MG63 (cell line): ENCODE data around the gene GEMIN4. TPM values are rescaled to one million over a fixed set of nuclear protein-coding genes. Genes with fewer than 3 reads are reported as not detected.
"Not testable (repeated sequence)": the region's sequence is repeated elsewhere in the genome, so short reads cannot be mapped to it uniquely, and the experiment has no call there.

ENCODE experiments used
- DNase-seq: peaks from one replicate; pipeline ENCODE4 v3.0.0-alpha.2; 2020
- H3K27me3 ChIP-seq: fragments of 250-450 bp; sonication (Bioruptor Pico); 2 replicates; pipeline ENCODE4 v1.5.1; 2020; ENCODE audit warnings: mild to moderate bottlenecking, moderate library complexity
- H3K36me3 ChIP-seq: fragments of 250-450 bp; sonication (Bioruptor Pico); 2 replicates; pipeline ENCODE4 v1.5.1; 2020; ENCODE audit warnings: mild to moderate bottlenecking, moderate library complexity
- H3K4me3 ChIP-seq: fragments of 250-450 bp; sonication (Bioruptor Pico); 2 replicates; pipeline ENCODE4 v1.5.1; 2020; ENCODE audit warnings: mild to moderate bottlenecking, moderate library complexity
- H3K9me3 ChIP-seq: fragments of 250-450 bp; sonication (Bioruptor Pico); 2 replicates; pipeline ENCODE4 v1.5.1; 2020; ENCODE audit warnings: mild to moderate bottlenecking, moderate library complexity
- total RNA-seq: library from RNA; depleted of rRNA; stranded (reverse); fragments of >200 nt; shearing (Covaris generic); gene quantifications from 2 replicates; pipeline ENCODE4 v1.2.3, GENCODE V29; 2014; ENCODE audit warnings: low replicate concordance; rRNA removed

GEMIN4 gene
- total RNA-seq, 1 experiment from 2014 or later: 21.3 TPM

- no peak for DNase-seq
- Histone ChIP-seq H3K9me3 (no peaks in the 10 kb centered on the region), H3K4me3 (no peak overlapping the region), H3K27me3 (no peaks in the 10 kb centered on the region), H3K36me3 (peaks cover 12% of the 10 kb centered on the region)
These were observed 52.7 kb downstream of the GEMIN4 start for GRCh38 chr17:699345-699744.

GRCh38 chr17:698096-698495, 54.0 kb downstream of the GEMIN4 start:
- DNase-seq, H3K9me3 ChIP-seq, H3K4me3 ChIP-seq, H3K27me3 ChIP-seq: not testable (repeated sequence)
- peaks cover 17% of the 10 kb centered on the region for H3K36me3 ChIP-seq

DNA sequence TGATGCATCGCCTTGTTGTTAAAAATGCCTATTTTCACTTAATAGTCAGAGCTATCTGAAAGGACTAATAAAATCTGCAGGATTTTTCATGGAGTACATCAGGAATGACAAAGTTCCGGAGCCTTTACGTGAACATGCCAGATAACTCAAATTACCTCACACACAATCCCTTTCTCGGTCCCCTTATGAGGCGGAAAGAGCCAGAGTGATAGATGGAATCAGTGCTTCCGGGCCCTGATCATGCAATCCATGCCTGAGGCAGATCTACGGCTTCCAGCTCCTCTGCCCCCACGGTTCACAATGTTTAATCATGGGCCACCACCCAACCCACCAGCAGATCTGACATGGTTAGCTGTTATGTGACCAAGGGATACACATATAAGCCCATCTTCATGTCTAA, 54.4 kb downstream of the GEMIN4 start:
- H3K36me3 ChIP-seq: peaks cover 17% of the 10 kb centered on the region
- no peak for DNase-seq
- H3K4me3 ChIP-seq: no peak overlapping the region
- H3K9me3 ChIP-seq: no peaks in the 10 kb centered on the region
- H3K27me3 ChIP-seq: no peaks in the 10 kb centered on the region

GRCh38 chr17:696369-696768, 55.7 kb downstream of the GEMIN4 start:
- no peak overlapping the region for H3K4me3 ChIP-seq
- no peaks in the 10 kb centered on the region for H3K27me3 ChIP-seq
- peaks cover 20% of the 10 kb centered on the region for H3K36me3 ChIP-seq
- no peaks in the 10 kb centered on the region for H3K9me3 ChIP-seq
- no peak for DNase-seq

Other genes with a start within 250 kb of the GEMIN4 start
- gene VPS53, start 37.4 kb downstream of the GEMIN4 start, total RNA-seq: 5.1 and 6.9 TPM in 2 replicates
- gene TLCD3A, start 19.7 kb downstream of the GEMIN4 start, total RNA-seq: 5.7 and 6.7 TPM in 2 replicates
- gene GLOD4, start 30.0 kb upstream of the GEMIN4 start, total RNA-seq: 25.9 and 27.7 TPM in 2 replicates
- 11.1 and 21.8 TPM in 2 replicates for gene MRM3, start 30.1 kb upstream of the GEMIN4 start, total RNA-seq
- gene NXN, start 227.5 kb upstream of the GEMIN4 start, total RNA-seq: 95.7 and 100 TPM in 2 replicates
- 16.0 and 22.8 TPM in 2 replicates for gene TIMM22, start 244.9 kb upstream of the GEMIN4 start, total RNA-seq